HG03442 (cell line): Measurements from ENCODE around the gene ELFN1.
"Not testable (repeated sequence)": the region's sequence is repeated elsewhere in the genome, so short reads cannot be mapped to it uniquely, and the experiment has no call there.

Experiments
- ATAC-seq: cut with Tn5 transposase; IDR thresholded peaks from one replicate; pipeline ENCODE4 v1.9.1; 2021; ENCODE audit warnings: mild to moderate bottlenecking, moderate library complexity; ENCODE audit not compliant: unreplicated experiment

Gene ELFN1

GRCh38 chr7:1752111-1752510 lies 82.0 kb downstream of the ELFN1 start:
- ATAC-seq = no peak

- no peak for ATAC-seq
Observed at GRCh38 chr7:1752771-1753563, 82.9 kb downstream of the ELFN1 start.

GRCh38 chr7:1753564-1753867 lies 83.4 kb downstream of the ELFN1 start:
- ATAC-seq = no peak

DNA sequence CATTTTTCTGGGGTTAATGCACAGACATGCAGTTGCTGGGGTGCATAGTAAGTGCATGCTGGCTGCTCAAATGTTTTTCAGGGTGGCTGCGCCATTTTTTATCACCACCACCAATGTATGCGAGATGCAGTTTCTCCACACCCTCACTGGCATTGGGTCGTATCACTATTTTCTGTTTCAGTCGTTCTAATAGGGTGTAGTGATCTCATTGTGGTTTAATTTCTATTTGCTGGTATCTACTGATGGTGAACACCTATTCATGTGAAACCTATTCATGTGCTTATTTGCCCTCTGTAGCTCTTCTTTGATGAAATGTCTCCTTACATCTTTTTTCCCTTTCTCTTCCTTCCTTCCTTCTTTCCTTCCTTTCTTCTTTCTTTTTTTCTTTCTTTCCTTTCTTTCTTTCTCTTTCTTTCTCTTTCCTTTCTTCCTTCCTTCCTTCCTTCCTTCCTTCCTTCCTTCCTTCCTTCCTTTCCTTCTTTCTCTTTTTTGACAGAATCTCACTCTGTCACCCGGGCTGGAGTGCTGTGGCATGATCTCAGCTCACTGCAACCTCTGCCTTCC lies 84.3 kb downstream of the ELFN1 start:
- ATAC-seq = no peak

- ATAC-seq = no peak
Observed at GRCh38 chr7:1755783-1756625, 85.9 kb downstream of the ELFN1 start.

DNA sequence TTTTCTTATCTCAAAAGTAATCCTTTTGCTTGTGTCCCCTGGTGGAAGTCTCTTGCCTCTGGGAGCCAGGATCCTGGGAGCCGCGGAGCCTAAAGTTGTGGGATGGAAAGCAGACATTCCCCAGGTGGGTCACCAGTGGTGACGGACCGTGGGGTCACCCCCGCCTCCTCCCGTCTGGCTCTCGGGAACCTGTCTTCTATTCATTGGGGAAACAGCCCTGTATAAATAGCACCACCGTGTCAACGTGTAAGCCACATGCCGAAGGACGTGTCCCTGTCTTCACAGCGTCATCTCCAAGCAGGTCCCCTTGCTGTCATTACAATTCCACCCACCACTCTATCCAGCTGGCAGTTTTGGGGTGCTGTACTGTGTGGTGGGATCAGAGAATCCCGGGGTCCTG lies 87.5 kb downstream of the ELFN1 start:
- no peak for ATAC-seq

DNA sequence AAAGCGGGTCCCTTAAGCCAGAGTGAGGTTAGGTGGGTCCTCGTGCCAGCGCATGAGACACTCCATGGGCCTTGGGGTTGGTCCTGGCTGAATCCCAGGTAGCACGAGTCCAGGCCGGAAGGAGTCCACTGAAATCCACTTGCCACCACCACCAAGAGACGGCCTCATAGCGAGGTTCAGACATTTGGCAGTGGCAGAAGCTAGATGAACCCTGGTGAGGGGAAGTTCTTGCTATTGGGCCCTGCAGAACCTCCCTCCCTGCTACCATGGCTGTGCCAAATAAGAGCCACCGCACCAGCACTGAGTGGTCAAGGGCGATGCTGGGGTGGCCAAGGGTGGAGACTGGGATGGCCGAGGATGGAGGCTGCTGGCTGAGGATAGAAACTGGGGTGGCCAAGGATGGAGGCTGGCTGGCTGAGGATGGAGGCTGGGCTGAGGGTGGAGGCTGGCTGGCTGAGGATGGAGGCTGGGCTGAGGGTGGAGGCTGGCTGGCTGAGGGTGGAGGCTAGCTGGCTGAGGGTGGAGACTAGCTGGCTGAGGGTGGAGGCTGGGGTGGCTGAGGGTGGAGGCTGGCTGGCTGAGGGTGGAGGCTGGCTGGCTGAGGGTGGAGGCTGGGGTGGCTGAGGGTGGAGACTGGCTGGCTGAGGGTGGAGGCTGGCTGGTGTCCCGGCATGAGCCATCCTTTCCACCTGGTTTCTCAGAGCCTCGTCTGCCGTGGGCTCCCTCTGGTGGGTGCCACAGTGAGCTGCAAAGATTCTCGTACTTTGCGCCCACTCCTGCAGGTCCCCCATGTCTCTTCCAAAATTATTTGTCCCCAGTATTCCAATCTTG lies 88.2 kb downstream of the ELFN1 start:
- ATAC-seq = no peak

DNA sequence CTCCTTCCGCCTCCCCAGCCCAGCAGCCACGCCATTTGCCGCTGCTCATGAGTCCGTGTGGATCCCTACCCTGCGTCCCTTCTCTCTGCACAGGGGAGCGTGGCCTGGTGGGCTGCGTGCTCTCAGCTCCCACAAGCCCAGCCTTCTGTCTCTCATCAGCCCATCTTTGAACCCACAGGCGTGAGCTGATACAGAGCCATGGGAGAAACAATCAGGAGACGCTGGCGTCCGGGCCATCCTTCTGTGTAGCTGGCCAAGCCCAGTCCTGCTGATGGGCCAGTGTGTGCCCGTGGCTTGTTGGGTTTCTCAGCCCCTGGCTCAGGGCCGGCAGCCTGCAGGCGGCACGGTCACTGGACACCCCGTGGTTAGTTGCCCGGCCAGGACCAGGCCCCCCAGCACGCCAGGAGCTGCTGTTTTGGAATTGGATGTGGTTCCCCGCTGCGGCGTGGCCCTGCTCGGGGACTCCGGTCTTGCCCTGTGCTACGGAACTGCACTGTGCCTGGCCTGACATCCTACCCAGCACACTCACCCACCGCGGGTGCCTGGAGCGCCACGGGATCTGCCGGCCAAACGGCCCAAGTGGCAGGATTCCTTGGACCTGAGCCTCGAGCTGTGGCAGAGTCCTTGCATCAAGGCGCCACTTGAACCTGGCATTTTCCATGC lies 88.9 kb downstream of the ELFN1 start:
- ATAC-seq = no peak

- no peak for ATAC-seq
Observed at GRCh38 chr7:1761097-1761496, 91.0 kb downstream of the ELFN1 start.

- ATAC-seq = no peak
Observed at GRCh38 chr7:1761774-1762173, 91.7 kb downstream of the ELFN1 start.

DNA sequence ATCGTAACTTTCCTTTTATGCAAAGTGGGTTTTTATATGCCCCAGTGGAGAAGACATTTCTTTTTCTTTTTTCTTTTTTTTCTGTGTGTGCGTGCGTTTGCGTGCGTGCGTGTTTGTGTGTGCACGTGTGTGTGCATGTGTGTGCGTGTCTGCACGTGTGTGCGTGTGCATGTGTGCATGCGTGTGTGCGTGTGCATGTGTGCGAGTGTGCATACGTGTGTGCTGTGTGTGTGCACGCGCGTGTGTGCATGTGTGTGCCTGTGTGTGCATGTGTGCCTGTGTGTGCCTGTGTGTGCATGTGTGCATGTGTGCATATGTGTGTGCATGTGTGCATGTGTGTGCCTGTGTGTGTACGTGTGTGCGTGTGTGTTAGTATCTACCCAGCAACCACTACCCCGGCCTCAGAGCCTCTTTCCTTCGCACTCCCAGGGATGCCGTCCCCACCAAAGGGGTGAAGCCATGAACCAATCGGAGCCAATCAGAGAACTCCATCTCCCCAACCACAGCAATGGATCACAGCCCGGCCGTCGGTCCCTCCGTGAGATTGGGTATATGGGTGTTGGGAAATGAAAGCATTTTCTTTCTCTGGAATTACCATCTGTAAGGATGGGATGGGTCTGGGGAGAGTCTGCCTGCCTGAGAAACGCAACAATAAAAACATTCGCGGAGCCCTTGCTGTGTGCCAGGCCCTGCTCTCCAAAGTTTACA lies 92.3 kb downstream of the ELFN1 start:
- ATAC-seq = no peak

DNA sequence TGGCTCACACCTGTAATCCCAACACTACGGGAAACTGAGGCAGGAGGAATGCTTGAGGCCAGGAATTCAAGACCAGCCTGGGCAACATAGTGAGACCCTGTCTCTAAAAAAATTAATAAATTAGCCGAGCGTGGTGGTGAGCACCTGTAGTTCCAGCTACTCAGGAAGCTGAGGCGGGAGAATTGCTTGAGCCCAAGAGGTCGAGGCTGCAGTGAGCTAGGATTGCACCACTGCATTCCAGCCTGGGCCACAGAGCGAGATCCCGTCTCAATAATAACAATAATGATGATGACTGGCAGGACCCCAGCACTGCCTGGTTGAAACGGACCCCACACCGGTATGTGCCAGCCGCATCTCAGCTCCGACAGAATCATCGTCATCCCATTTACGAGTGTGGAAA lies 93.0 kb downstream of the ELFN1 start:
- no peak for ATAC-seq

DNA sequence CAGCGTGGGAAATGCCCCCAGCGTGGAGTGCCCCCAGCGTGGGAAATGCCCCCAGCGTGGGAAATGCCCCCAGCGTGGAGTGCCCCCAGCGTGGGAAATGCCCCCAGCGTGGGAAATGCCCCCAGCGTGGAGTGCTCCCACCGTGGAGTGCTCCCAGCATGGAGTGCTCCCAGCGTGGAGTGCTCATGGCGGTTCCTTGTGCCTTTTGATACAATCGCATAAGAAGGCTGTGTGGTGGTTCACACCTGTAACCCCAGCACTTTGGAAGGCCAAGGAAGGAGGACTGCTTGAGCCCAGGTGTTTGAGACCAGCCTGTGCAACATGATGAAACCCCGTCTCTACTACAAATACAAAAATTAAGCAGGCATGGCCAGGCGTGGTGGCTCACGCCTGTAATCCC lies 93.8 kb downstream of the ELFN1 start:
- not testable (repeated sequence) for ATAC-seq

DNA sequence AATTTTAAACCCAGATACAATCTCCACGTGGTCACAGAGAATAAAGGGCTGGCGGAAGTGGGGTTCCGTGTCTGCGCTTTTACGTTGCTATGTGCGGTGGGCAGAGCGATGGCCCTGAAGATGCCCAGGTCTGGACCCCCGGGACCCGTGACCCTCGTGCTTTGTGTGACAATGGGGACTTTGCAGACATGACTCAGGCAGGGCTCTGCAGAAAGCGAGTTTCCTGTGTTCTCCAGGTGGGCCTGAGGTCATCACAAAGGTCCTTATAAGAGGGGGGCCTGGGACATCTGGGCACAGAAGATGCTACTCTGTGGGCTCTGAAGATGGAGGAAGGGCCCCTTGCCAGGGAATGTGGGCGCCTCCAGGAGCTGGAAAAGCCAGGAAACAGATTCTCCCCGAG lies 95.3 kb downstream of the ELFN1 start:
- no peak for ATAC-seq

DNA sequence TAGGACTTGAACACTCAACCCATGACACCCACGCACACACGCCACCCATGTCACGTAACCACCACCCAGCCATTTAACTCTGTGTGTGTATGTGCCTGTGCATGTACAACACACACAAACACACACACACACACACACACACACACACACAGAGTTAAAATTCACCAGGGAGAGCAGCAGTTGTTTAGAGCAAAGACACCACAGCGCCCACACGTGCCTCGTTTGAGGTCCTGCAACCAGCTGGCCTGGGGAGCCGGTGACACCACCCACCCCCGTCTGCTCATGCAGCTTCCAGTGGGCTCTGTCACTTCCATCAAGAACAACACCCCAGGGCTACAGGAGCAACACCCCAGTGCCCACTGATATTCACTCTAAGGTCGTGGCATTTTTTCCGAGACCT lies 97.4 kb downstream of the ELFN1 start:
- ATAC-seq = no peak

DNA sequence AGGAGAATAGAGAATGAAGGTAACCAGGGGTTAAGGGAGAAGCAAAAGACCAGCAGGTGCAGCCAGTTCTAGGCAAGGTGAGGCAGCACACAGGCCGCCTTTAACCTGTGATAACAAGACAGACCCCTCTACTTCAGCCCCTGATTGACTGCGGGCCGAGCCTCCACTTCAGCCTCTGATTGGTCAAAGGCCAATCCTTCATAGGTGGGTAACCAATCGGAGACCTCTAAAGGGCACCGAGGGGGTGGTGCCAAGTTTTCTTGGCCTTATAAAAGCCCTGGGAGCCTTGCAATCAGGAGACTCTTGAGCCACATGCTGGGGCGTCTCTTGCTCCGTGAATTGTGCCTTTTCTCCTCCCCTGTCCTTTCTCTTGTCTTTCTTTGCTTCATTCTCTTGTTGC lies 98.8 kb downstream of the ELFN1 start:
- no peak for ATAC-seq

- ATAC-seq = no peak
Observed at GRCh38 chr7:1769286-1770200, 99.5 kb downstream of the ELFN1 start.

GRCh38 chr7:1770331-1770730 lies 100.3 kb downstream of the ELFN1 start:
- no peak for ATAC-seq

GRCh38 chr7:1775389-1775788 lies 105.3 kb downstream of the ELFN1 start:
- ATAC-seq = no peak
